Upper lobe of left lung (tissue), 6 donors: ENCODE measurements around the gene DYSF. TPM values are rescaled to one million over a fixed set of nuclear protein-coding genes. Genes with fewer than 3 reads are reported as not detected.

Source experiments
- ATAC-seq, 2 donors: fragments of 200-7000 bp; cut with Tn5 transposase; one replicate each; pipeline ENCODE4 v1.9.1; 2022; ENCODE audit warnings: mild to moderate bottlenecking in 2 of 2, moderate library complexity in 2 of 2; ENCODE audit not compliant: low FRiP score in 2 of 2
- DNase-seq, 2 donors: peaks; one replicate each; pipeline ENCODE4 v3.0.0-alpha.2; 2019 to 2020
- H3K27ac ChIP-seq, 4 donors: fragments of 200-600 bp; sonication (generic); one replicate each; pipeline ENCODE4 v1.5.1; 2016 to 2019
- H3K27me3 ChIP-seq, 4 donors: fragments of 200-600 bp; sonication (generic); one replicate each; pipeline ENCODE4 v1.5.1; 2017 to 2019
- H3K36me3 ChIP-seq, 4 donors: fragments of 200-600 bp; sonication (generic); one replicate each; pipeline ENCODE4 v1.5.1; 2016 to 2019
- H3K4me1 ChIP-seq, 4 donors: fragments of 200-600 bp; sonication (generic); one replicate each; pipeline ENCODE4 v1.5.1; 2018 to 2019
- H3K4me3 ChIP-seq, 4 donors: fragments of 200-600 bp; sonication (generic); one replicate each; pipeline ENCODE4 v1.5.1; 2017 to 2019; ENCODE audit warnings: mild to moderate bottlenecking in 2 of 4, moderate library complexity in 1 of 4
- H3K9me3 ChIP-seq, 4 donors: fragments of 200-600 bp; sonication (generic); one replicate each; pipeline ENCODE4 v1.5.1; 2018 to 2019
- CTCF ChIP-seq, 6 experiments: fragments of 450-650 bp in 4 of 6; fragments of 200-600 bp in 2 of 6; sonication (generic) in 2 of 6; IDR thresholded peaks; one replicate each; pipeline ENCODE4 v1.5.1; 2016 to 2019; ENCODE audit warnings: antibody characterized with exemption in 6 of 6
- EP300 ChIP-seq, 4 donors: sonication (generic); formaldehyde crosslinking; IDR thresholded peaks; one replicate each; pipeline ENCODE4 v1.5.1; 2017; ENCODE audit warnings: antibody characterized with exemption in 4 of 4, control low read depth in 2 of 4
- POLR2A ChIP-seq, 4 donors: fragments of 450-650 bp; IDR thresholded peaks; one replicate each; pipeline ENCODE4 v1.5.1; 2016 to 2017; ENCODE audit warnings: antibody characterized with exemption in 4 of 4, mild to moderate bottlenecking in 2 of 4
- POLR2AphosphoS5 ChIP-seq, 2 donors: sonication (generic); formaldehyde crosslinking; IDR thresholded peaks; one replicate each; pipeline ENCODE4 v1.5.1; 2017; ENCODE audit warnings: antibody characterized with exemption in 2 of 2
- WGBS, 2 donors: methylation state at CpG; one replicate each; pipeline ENCODE4 v1.1.5; 2017 to 2018; 5-methylcytosine and 5-hydroxymethylcytosine counted together
- total RNA-seq, 6 donors: library from RNA; depleted of rRNA in 4 of 6; stranded (reverse); fragments of >200 nt in 4 of 6; gene quantifications; one replicate each; pipeline versions ENCODE4 v1.1.0 to v1.2.1, GENCODE V29; 2016 to 2021
- donor health status: DM: no; HTN: no; CAD: no; lungs with moderate emphysema.
- donor health status: DM: no; HTN: yes; CAD: no; lungs with severe emphysema.

The DYSF gene
- total RNA-seq, 6 donors from 2014 or later: 17.5 to 72.7 (median 42.7) TPM

DNA sequence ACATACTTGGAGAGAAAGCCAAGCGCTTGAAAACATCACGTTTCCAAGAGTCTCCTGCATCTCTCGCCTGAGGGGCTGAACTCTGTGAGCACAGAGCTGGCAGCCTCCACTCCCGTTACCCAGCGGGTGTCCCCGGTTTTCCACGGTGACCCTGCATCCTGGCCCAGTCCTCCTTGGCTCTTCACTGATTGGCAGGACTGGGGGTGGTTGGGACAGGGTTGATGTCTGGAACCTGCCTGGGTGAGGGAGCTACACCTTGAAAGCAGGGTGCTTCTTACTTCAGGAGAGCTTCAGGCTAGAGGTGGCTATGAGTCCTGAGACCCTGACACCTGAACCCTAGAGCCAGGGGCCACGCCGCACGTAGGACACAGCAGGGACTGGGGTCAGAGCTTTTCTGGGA is 234.1 kb downstream of the DYSF start:
- DNase-seq: no peak
- Histone ChIP-seq H3K4me3 (no peak overlapping the region), H3K4me1 (peaks cover 0 to 5% (median 0%) of the 10 kb centered on the region in 4 donors), H3K9me3 (no peaks in the 10 kb centered on the region), H3K27me3 (no peaks in the 10 kb centered on the region), H3K27ac (no peak overlapping the region), H3K36me3 (peaks cover 0 to 48% (median 9%) of the 10 kb centered on the region in 4 donors)
- ATAC-seq: no peak
- TF ChIP-seq POLR2A (IDR thresholded peaks at IDR 0.05): no peak
- TF ChIP-seq EP300 (IDR thresholded peaks at IDR 0.05): no peak
- TF ChIP-seq POLR2AphosphoS5 (IDR thresholded peaks at IDR 0.05): no peak
- no peak for TF ChIP-seq CTCF (IDR thresholded peaks at IDR 0.05)
- 91 to 93% methylated on average over 10 of the region's 10 CpGs for WGBS, 2 donors

- H3K27ac ChIP-seq: no peak overlapping the region
- no peak for DNase-seq
- no peaks in the 10 kb centered on the region for H3K27me3 ChIP-seq
- WGBS, 2 donors: 90 to 94% methylated on average over 7 of the region's 7 CpGs
- H3K9me3 ChIP-seq: no peaks in the 10 kb centered on the region
- no peak for TF ChIP-seq CTCF (IDR thresholded peaks at IDR 0.05)
- TF ChIP-seq EP300 (IDR thresholded peaks at IDR 0.05): no peak
- TF ChIP-seq POLR2A (IDR thresholded peaks at IDR 0.05): no peak
- no peak for TF ChIP-seq POLR2AphosphoS5 (IDR thresholded peaks at IDR 0.05)
- no peak overlapping the region for H3K4me3 ChIP-seq
- no peak for ATAC-seq
- H3K36me3 ChIP-seq: peaks cover 0 to 41% (median 9%) of the 10 kb centered on the region in 4 donors
- peaks cover 0 to 5% (median 0%) of the 10 kb centered on the region in 4 donors for H3K4me1 ChIP-seq
Observed at GRCh38 chr2:71688530-71688929, 235.2 kb downstream of the DYSF start.

DNA sequence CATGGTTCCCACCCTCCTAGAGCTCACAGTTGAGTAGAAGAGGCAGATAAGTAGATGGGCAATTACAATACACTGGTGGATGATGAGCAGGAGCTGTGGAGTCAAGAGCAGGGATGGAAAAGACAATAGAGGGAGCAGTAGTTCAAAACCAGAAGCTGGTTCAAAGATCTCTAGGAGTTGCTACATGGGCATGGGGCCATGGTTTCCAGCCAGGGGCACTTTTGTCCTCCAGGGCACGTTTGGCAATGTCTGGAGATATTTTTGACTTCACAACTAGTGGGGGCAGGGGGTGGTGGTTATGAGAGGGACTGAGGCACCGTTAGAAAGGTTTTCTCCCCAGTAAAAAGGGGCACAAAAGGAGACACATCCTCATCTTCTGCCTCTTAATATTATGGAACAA is 236.0 kb downstream of the DYSF start:
- H3K4me1 ChIP-seq: peaks cover 0 to 5% (median 0%) of the 10 kb centered on the region in 4 donors
- WGBS, 2 donors: 78 to 88% methylated on average over 2 of the region's 2 CpGs
- no peak for TF ChIP-seq POLR2A (IDR thresholded peaks at IDR 0.05)
- TF ChIP-seq CTCF (IDR thresholded peaks at IDR 0.05): no peak
- no peak for TF ChIP-seq EP300 (IDR thresholded peaks at IDR 0.05)
- no peak for TF ChIP-seq POLR2AphosphoS5 (IDR thresholded peaks at IDR 0.05)
- H3K27ac ChIP-seq: no peak overlapping the region
- DNase-seq: no peak
- no peaks in the 10 kb centered on the region for H3K9me3 ChIP-seq
- H3K36me3 ChIP-seq: peaks cover 0 to 33% (median 5%) of the 10 kb centered on the region in 4 donors
- no peak for ATAC-seq
- H3K4me3 ChIP-seq: no peak overlapping the region
- no peaks in the 10 kb centered on the region for H3K27me3 ChIP-seq

DNA sequence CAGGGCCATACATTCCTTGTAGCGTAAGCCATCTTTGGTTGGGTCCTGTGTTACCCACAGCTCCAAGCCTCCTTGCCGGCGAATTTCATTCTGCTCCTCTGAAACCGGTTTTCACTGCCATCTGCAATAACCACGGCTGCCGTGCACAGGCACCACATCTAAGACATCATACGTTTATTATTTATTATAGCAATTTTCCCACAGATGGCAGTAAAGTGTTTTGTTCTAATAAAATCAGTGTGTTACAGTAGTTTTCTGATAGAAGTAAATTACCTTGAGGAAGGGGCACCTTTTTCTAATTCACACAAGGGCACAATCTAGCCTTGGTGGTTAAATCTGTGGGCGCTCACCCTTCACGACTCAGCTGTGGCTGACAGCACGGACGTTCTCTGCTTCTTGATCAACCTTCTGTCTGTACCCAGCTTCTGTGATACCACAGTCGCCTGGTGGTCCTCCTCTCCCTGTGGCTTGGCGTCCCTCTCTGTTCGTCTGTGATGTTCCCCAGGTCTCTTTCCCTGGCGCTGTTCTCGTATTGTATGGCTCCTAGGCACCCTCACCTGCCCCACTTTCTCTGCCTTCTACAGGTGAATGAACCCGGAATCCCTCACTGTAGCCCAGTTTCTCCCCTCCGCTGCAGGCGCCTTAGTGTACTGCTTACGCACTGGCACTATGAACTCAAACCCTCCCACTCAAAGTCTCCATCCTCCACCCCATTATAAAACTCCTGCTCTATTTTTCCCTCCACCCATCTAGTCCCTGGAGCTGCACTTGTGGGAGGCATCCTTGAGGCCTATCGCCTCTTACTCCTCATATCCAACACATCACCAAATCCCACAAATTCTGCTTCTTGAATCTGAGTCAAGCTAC is 236.8 kb downstream of the DYSF start:
- no peak for DNase-seq
- no peak for ATAC-seq
- no peaks in the 10 kb centered on the region for H3K9me3 ChIP-seq
- peaks cover 0 to 25% (median 0%) of the 10 kb centered on the region in 4 donors for H3K36me3 ChIP-seq
- no peak overlapping the region for H3K27ac ChIP-seq
- no peaks in the 10 kb centered on the region for H3K27me3 ChIP-seq
- no peak overlapping the region for H3K4me3 ChIP-seq
- no peak for TF ChIP-seq POLR2AphosphoS5 (IDR thresholded peaks at IDR 0.05)
- TF ChIP-seq POLR2A (IDR thresholded peaks at IDR 0.05): no peak
- no peak for TF ChIP-seq CTCF (IDR thresholded peaks at IDR 0.05)
- TF ChIP-seq EP300 (IDR thresholded peaks at IDR 0.05): no peak
- H3K4me1 ChIP-seq: peaks cover 0 to 5% (median 0%) of the 10 kb centered on the region in 4 donors
- WGBS, 2 donors: 95 to 98% methylated on average over 21 of the region's 21 CpGs
